HFFc6 (cell line): ENCODE measurements around the gene NGRN. TPM values are rescaled to one million over a fixed set of nuclear protein-coding genes. Genes with fewer than 3 reads are reported as not detected.
A peak's percentile ranks its signal among the peaks of the same experiment; 100 is the strongest.

Experiments
- DNase-seq: peaks from one replicate; pipeline ENCODE4 v3.0.0-alpha.2; 2018
- H3K27ac Mint-ChIP-seq: 2 replicates; pipeline ENCODE4 v1.8.0; 2020; ENCODE audit warnings: mild to moderate bottlenecking, mixed read lengths
- H3K27me3 Mint-ChIP-seq: 2 replicates; pipeline ENCODE4 v1.8.0; 2021; ENCODE audit warnings: mild to moderate bottlenecking, moderate library complexity, mixed read lengths; ENCODE audit not compliant: insufficient read depth
- H3K36me3 Mint-ChIP-seq: 2 replicates; pipeline ENCODE4 v1.8.0; 2021; ENCODE audit warnings: low read depth, mixed read lengths
- H3K4me1 Mint-ChIP-seq: 2 replicates; pipeline ENCODE4 v1.8.0; 2020; ENCODE audit warnings: low read depth, mixed read lengths
- H3K4me3 Mint-ChIP-seq: 2 replicates; pipeline ENCODE4 v1.8.0; 2020; ENCODE audit warnings: mild to moderate bottlenecking, moderate library complexity, mixed read lengths
- H3K9me3 Mint-ChIP-seq: 2 replicates; pipeline ENCODE4 v1.8.0; 2020; ENCODE audit warnings: mild to moderate bottlenecking, mixed read lengths
- total RNA-seq, 6 experiments: library from RNA; stranded (reverse); fragmentation: NEBNext Ultra II Directional; extraction: Animal tissue kit (Norgen Biotek cat#: 25700); gene quantifications; 2 replicates in 1 of 6; 3 replicates in 5 of 6; pipeline ENCODE4 v1.2.3, GENCODE V29; 2021
- TF ChIP-seq, protein P1 (sequence below): fragments of 200-600 bp; sonication (generic); IDR thresholded peaks from 2 replicates; pipeline ENCODE4 v1.5.0; 2021; ENCODE audit warnings: antibody characterized with exemption, mild to moderate bottlenecking

NGRN gene
- total RNA-seq, 6 experiments from 2014 or later: 81.3 to 105 (median 83.2) TPM

DNA sequence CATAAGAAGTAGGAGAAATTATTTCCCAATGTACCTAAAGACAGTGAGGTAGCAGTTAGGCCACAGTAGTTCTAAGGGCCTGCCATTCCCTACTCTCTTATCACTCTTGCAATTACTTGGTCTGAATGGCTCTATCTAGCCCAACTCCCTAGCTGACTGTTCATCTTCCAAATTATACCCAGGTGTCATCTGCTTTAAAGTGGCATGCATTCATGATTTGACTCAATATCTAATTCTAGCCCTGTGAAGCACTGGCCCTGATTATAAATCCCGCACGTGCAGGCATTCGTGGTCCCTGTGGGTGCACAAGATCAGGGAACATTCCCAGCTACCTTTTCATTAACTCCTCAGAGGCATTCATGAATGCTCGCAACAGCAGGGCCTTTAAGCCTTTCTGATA, 43.5 kb downstream of the NGRN start:
- Mint-ChIP-seq H3K27me3 (peaks cover 7% of the 10 kb centered on the region), H3K9me3 (no peaks in the 10 kb centered on the region), H3K36me3 (no peaks in the 10 kb centered on the region), H3K4me1 (peaks cover 7% of the 10 kb centered on the region), H3K4me3 (no peak overlapping the region), H3K27ac (no peak overlapping the region)
- no peak for DNase-seq
- TF ChIP-seq, protein P1, sequence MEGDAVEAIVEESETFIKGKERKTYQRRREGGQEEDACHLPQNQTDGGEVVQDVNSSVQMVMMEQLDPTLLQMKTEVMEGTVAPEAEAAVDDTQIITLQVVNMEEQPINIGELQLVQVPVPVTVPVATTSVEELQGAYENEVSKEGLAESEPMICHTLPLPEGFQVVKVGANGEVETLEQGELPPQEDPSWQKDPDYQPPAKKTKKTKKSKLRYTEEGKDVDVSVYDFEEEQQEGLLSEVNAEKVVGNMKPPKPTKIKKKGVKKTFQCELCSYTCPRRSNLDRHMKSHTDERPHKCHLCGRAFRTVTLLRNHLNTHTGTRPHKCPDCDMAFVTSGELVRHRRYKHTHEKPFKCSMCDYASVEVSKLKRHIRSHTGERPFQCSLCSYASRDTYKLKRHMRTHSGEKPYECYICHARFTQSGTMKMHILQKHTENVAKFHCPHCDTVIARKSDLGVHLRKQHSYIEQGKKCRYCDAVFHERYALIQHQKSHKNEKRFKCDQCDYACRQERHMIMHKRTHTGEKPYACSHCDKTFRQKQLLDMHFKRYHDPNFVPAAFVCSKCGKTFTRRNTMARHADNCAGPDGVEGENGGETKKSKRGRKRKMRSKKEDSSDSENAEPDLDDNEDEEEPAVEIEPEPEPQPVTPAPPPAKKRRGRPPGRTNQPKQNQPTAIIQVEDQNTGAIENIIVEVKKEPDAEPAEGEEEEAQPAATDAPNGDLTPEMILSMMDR: no peak

- H3K4me3 Mint-ChIP-seq: no peak overlapping the region
- H3K9me3 Mint-ChIP-seq: no peaks in the 10 kb centered on the region
- DNase-seq: peak; percentile 25
- peaks cover 5% of the 10 kb centered on the region for H3K27me3 Mint-ChIP-seq
- peak overlapping the region; percentile 41; the same call in 1 of the 2 replicates for H3K27ac Mint-ChIP-seq
- H3K36me3 Mint-ChIP-seq: no peaks in the 10 kb centered on the region
- H3K4me1 Mint-ChIP-seq: peaks cover 19% of the 10 kb centered on the region
- TF ChIP-seq, protein P1: no peak
Measured at GRCh38 chr15:90315278-90315982, 50.0 kb downstream of the NGRN start.

- peaks cover 5% of the 10 kb centered on the region for H3K27me3 Mint-ChIP-seq
- H3K4me3 Mint-ChIP-seq: no peak overlapping the region
- no peak overlapping the region for H3K27ac Mint-ChIP-seq
- H3K9me3 Mint-ChIP-seq: no peaks in the 10 kb centered on the region
- H3K4me1 Mint-ChIP-seq: peaks cover 22% of the 10 kb centered on the region
- H3K36me3 Mint-ChIP-seq: no peaks in the 10 kb centered on the region
- DNase-seq: no peak
- TF ChIP-seq, protein P1: no peak
Measured at GRCh38 chr15:90316139-90316538, 50.7 kb downstream of the NGRN start.

DNA sequence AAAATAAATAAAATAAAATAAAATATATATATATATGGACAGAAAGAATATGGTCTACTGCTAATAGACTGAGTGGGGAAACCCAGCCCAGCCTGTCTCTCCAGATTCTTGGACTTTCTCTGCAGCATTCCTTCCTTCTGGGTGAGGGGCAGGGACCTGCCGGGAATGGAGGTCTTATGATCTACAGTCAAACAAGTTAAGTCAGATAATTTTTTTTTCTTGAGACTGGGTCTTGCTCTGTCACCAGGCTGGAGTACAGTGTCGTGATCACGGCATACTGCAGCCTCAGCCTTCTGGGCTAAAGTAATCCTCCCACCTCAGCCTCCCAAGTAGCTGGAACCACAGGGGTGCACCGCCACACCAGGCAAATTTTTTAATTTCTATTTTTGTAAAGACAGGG, 53.1 kb downstream of the NGRN start:
- Mint-ChIP-seq H3K36me3 (no peaks in the 10 kb centered on the region), H3K9me3 (no peaks in the 10 kb centered on the region), H3K27me3 (no peaks in the 10 kb centered on the region; the same call in 1 of the 2 replicates), H3K4me3 (no peak overlapping the region), H3K4me1 (peaks cover 22% of the 10 kb centered on the region), H3K27ac (no peak overlapping the region)
- no peak for DNase-seq
- TF ChIP-seq, protein P1: no peak

- Mint-ChIP-seq H3K27me3 (no peaks in the 10 kb centered on the region), H3K36me3 (no peaks in the 10 kb centered on the region), H3K9me3 (no peaks in the 10 kb centered on the region), H3K27ac (peak overlapping the region; percentile 8), H3K4me1 (peaks cover 20% of the 10 kb centered on the region), H3K4me3 (peak overlapping the region; percentile 28)
- TF ChIP-seq, protein P1: peak; percentile 98
- DNase-seq: peak; percentile 90
Measured at GRCh38 chr15:90320062-90320884, 54.8 kb downstream of the NGRN start.
